CD4-positive, alpha-beta T cell treated with Interleukin-4 for 1 hour (primary cell): Measurements from ENCODE around the gene WDFY3.

Experiments
- DNase-seq, 2 donors: peaks; one replicate each; pipeline ENCODE4 v3.0.0-alpha.2; 2020 to 2022

WDFY3 gene

DNA sequence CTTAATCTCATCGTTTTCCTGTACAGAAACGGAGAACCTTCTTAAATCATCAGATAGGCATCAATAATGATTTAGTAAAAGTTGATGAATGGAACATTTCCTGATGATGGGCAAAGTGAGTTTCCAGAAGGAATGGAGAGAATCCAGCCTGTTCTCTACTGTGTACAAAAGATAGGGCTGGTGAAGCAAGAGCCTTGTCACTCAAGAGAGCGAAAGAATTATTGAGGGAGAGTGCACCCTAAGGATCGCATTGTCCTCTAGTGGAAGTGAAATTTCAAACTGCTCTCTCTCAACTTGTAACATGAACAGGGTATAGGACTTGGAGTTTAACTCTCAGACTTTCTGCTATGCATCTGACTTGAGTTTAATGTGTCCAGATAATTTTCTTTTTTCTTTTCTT is 314.0 kb downstream of the WDFY3 start:
- DNase-seq: no peak

- DNase-seq: no peak
Observed at GRCh38 chr4:84651499-84651898, 315.0 kb downstream of the WDFY3 start.

- no peak for DNase-seq
Observed at GRCh38 chr4:84648863-84649647, 317.4 kb downstream of the WDFY3 start.

DNA sequence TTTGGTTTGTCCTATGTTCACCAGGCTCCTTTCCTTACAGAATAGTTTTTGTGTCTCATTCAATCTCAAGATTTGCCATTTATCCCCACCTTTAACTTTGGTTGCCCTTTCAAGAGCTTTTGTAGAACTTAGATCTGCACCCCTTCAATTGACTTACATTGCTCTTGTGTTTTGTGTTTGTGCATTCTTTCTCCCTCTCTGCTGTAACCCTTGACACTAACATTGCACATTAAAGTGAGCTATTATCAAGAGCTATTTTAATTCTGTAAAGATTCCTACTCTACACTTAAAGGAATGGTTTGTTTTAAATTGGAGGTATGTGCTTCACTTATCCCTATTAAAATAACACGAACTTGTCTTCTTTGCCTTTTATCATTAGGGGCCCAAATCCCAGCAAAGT is 318.3 kb downstream of the WDFY3 start:
- DNase-seq: no peak

DNA sequence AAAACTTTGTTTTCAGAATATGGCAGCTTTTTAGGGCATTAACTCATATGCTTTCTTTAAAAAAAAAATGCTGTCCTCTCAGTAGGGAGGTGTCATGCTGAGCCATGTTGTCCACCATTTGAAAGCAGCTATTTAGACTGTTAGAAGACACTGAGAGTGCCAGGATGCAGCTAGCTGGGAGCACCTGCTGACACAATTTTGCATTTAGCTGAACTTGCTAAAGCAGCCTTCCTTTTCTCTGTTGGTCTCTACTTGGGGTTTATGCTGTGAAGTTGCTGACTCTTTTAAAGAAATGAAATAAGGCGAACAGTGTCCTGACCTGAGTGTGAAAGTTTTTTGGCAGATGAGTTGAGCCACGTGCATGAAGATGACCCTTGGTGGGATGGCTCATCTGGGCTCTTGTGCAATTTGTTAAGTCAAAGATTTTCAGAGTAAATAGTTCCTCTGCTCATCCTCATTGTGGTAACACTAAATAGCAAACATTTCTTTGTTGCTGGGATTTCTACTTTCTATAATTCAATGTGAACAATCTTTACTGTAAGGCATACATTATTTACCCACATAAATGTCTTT is 319.1 kb downstream of the WDFY3 start:
- no peak for DNase-seq

DNA sequence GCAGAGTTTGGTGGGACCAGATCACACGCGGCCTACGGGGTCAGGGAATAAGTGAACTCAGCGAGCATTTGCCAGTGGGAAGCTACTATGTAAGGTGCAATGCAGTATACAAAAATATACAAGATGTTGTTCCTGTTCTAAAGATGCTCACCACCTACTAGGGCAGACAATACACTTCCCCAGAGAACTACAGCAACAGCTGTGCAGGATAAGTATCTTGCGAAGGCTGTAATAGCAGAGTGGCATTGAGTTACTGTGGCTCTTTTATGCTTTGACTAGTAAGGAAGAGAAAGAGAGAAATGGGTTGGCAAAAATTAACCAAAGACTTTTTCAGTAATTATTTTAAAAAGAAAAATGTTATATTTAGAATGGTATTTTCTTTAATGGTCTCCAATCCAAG is 322.4 kb downstream of the WDFY3 start:
- no peak for DNase-seq

GRCh38 chr4:84639145-84639544 is 327.3 kb downstream of the WDFY3 start:
- no peak for DNase-seq

DNA sequence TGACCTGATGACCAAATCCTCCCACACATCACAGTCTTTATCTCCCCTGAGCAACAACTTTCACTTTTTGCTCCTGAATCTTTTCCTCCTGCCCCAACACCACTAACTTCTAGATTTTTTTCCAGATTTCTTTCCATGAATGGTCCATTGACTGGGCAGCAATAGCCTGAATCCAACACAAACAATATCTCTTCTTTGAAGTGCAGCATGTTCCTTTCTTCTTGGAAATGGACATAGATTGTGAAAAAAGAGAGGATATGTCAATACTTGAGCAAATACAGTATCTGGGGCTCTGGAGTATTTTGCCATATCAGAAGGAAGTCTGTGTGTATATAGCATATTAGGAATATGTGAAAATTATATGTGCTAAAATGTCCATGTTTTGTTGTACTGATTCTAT is 328.4 kb downstream of the WDFY3 start:
- DNase-seq: no peak

- DNase-seq: no peak
Observed at GRCh38 chr4:84634961-84635360, 331.5 kb downstream of the WDFY3 start.

GRCh38 chr4:84632092-84632491 is 334.4 kb downstream of the WDFY3 start:
- no peak for DNase-seq

GRCh38 chr4:84631573-84631972 is 334.9 kb downstream of the WDFY3 start:
- no peak for DNase-seq

DNA sequence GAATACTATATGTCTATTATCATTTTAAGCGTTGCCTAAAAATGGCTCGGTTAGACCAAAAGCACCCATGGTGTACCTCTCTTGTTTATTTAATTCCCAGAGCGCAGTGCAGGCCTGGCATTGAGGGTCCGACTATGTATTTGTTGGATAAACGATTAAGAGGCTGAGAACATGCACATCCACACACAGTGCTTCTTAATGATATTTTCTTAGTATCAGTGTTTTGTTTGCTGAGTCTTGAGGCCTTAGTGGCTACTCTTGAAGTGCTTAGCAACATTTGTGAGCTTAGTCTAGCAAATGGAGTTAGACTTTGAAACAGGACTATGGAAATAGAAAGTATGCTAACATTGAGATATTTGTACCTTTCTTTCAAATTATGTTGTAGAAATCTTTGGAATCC is 339.8 kb downstream of the WDFY3 start:
- DNase-seq: no peak

GRCh38 chr4:84623661-84624060 is 342.8 kb downstream of the WDFY3 start:
- no peak for DNase-seq

DNA sequence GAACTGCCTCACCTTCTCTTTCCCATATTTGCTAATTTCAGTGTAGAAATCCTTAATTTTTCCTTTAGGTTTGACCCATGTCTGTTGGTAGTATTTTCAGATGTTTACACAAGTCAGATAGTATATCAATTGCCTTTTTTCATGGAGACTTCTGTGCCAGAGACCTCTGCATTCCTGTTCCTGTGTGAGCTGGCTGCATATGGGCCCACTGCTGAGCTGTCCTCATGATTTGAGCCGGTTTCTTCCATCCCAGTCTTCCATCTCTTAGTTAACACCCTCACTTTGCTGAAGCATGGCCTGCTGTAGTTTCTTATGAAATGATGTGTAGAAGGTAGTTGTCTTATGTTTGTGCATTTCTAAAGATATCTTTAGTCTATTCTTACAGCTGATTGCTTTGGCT is 343.5 kb downstream of the WDFY3 start:
- no peak for DNase-seq
